ENCODE data around the gene PTMS. TPM values are rescaled to one million over a fixed set of nuclear protein-coding genes. Genes with fewer than 3 reads are reported as not detected.

PTMS gene
- total and polyA plus RNA-seq, 2 donors (not counting 3 experiments of a cell fraction or from before 2014, with no cell fraction given), result 555 to 661 TPM

DNA sequence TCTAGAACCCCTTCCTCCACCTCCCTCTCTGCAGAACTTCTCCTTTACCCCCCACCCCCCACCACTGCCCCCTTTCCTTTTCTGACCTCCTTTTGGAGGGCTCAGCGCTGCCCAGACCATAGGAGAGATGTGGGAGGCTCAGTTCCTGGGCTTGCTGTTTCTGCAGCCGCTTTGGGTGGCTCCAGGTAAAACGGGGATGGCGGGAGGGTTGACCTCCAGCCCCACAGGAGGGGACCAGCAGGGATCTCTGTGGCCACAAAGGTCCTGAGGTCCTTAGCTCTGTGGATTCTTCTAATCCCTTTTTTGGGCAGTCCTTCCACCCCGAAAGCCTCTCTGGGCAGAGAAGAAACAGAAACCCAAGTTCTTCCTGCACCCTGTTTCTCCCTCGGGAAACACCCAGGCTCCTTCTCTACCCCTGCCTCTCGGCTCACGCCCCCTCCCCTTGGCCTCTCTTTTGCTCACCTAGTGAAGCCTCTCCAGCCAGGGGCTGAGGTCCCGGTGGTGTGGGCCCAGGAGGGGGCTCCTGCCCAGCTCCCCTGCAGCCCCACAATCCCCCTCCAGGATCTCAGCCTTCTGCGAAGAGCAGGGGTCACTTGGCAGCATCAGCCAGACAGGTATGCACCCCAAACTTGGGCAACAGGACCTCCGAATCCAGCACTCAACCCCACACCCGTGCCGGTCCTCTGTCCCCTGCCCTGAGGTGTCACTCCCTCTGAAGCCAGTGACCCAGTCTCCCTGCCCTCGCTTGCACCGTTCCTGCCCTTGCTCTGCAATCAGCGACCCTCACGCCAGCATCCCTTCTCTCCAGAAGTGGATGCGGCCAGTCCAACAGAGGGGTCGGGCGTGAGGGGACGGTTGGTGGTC, 6.8 kb downstream of the PTMS start:
- Histone ChIP-seq H3K9me3 (replicated peaks; ENCODE audit: control insufficient read depth, insufficient read depth, low read length) (no peaks in the 10 kb centered on the region), H3K9ac (replicated peaks; ENCODE audit: extremely low read depth, insufficient read depth, low read length) (no peak overlapping the region), H3K4me3 (replicated peaks in 1 of 3; ENCODE audit: insufficient read depth in 1 of 3, low read depth in 1 of 3, low read length in 3 of 3) (no peak overlapping the region), H3K79me2 (ENCODE audit: control insufficient read depth, insufficient read depth, low read length) (peaks cover 18% of the 10 kb centered on the region), H3K27me3 (ENCODE audit: control insufficient read depth in 2 of 2, insufficient read depth in 2 of 2, low read length in 2 of 2) (no peaks in the 10 kb centered on the region), H3K9me1 (replicated peaks; ENCODE audit: control insufficient read depth, extremely low read depth, insufficient read depth, low read length) (no peaks in the 10 kb centered on the region), H3K36me3 (ENCODE audit: control insufficient read depth in 2 of 2, extremely low read depth in 1 of 2, insufficient read depth in 2 of 2, low read length in 2 of 2) (peaks cover 0 to 29% of the 10 kb centered on the region in 2 experiments), H3K4me1 (ENCODE audit: control insufficient read depth, extremely low read depth, insufficient read depth, low read length) (peaks cover 13% of the 10 kb centered on the region), H3K4me2 (ENCODE audit: insufficient read depth, low read length) (no peak overlapping the region), H2AFZ (ENCODE audit: low read depth, low read length) (no peak overlapping the region), H4K20me1 (replicated peaks; ENCODE audit: control insufficient read depth, extremely low read depth, insufficient read depth, low read length) (no peaks in the 10 kb centered on the region), H3K27ac (ENCODE audit: insufficient read depth, low read depth, low read length) (no peak overlapping the region)
- intact Hi-C loops (cut with micrococcal nuclease), result no loop called here
- CTCF ChIA-PET, result interaction anchor here (2.4 to 8.4 kb wide), 2 partner anchors 19 to 20 kb away, joined by 17 to 234 read pairs; partner anchors contain the start of gene MLF2
- dilution Hi-C loops (cut with MboI; ENCODE audit: extremely low pct_ligation_motif_present, low sequenced_read_pairs), result no loop called here
- POLR2A ChIA-PET, result no interaction called here
- no peak for DNase-seq (ENCODE audit: low read depth, low spot score)
- FAIRE-seq, result no peak
- TF ChIP-seq FOS (IDR thresholded peaks at IDR 0.05; ENCODE audit: borderline replicate concordance, insufficient read depth, low read length) (no peak), EZH2 (IDR thresholded peaks at IDR 0.05; ENCODE audit: borderline replicate concordance, low read depth, low read length, severe bottlenecking) (no peak), POLR2A (IDR thresholded peaks at IDR 0.05; ENCODE audit: low read depth, low read length) (no peak), POLR2AphosphoS5 (IDR thresholded peaks at IDR 0.05; ENCODE audit: insufficient read depth, low read depth, low read length) (no peak), MYC (IDR thresholded peaks at IDR 0.05; ENCODE audit: low read depth, low read length) (no peak), JUN (IDR thresholded peaks at IDR 0.05; ENCODE audit: borderline replicate concordance, insufficient read depth, insufficient read length, low read depth) (no peak), GATA2 (IDR thresholded peaks at IDR 0.05; ENCODE audit: insufficient read depth, insufficient read length, low read depth, low read length) (no peak)
- TF ChIP-seq, protein P1, sequence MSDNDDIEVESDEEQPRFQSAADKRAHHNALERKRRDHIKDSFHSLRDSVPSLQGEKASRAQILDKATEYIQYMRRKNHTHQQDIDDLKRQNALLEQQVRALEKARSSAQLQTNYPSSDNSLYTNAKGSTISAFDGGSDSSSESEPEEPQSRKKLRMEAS (IDR thresholded peaks at IDR 0.05; ENCODE audit: insufficient read depth, insufficient read length), result no peak
- TF ChIP-seq, protein P2, sequence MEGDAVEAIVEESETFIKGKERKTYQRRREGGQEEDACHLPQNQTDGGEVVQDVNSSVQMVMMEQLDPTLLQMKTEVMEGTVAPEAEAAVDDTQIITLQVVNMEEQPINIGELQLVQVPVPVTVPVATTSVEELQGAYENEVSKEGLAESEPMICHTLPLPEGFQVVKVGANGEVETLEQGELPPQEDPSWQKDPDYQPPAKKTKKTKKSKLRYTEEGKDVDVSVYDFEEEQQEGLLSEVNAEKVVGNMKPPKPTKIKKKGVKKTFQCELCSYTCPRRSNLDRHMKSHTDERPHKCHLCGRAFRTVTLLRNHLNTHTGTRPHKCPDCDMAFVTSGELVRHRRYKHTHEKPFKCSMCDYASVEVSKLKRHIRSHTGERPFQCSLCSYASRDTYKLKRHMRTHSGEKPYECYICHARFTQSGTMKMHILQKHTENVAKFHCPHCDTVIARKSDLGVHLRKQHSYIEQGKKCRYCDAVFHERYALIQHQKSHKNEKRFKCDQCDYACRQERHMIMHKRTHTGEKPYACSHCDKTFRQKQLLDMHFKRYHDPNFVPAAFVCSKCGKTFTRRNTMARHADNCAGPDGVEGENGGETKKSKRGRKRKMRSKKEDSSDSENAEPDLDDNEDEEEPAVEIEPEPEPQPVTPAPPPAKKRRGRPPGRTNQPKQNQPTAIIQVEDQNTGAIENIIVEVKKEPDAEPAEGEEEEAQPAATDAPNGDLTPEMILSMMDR (IDR thresholded peaks at IDR 0.05; ENCODE audit: extremely low read depth in 1 of 2, insufficient read depth in 1 of 2, low read depth in 1 of 2, low read length in 2 of 2), result no peak
- BruUV-seq (replicated peaks), result no TSS peak
